Vagina (tissue), 2 donors: ENCODE measurements around the gene DOCK11.

Source experiments
- CTCF ChIP-seq, 3 experiments: fragments of 450-650 bp in 2 of 3; fragments of 200-600 bp in 1 of 3; sonication (generic) in 1 of 3; IDR thresholded peaks; one replicate each; pipeline ENCODE4 v1.5.1; 2017 to 2019; ENCODE audit warnings: antibody characterized with exemption in 3 of 3, mild to moderate bottlenecking in 2 of 3, moderate library complexity in 2 of 3
- POLR2A ChIP-seq, 2 donors: fragments of 450-650 bp; IDR thresholded peaks; one replicate each; pipeline ENCODE4 v1.6.1; 2017; ENCODE audit warnings: antibody characterized with exemption in 2 of 2, mild to moderate bottlenecking in 2 of 2, moderate library complexity in 2 of 2

- TF ChIP-seq CTCF (IDR thresholded peaks at IDR 0.05) (no peak), POLR2A (IDR thresholded peaks at IDR 0.05) (no peak)
Measured at GRCh38 chrX:118551426-118551825, 55.8 kb downstream of the DOCK11 start.
